Posterior cingulate gyrus (tissue), 11 donors: ENCODE data around the gene ASRGL1.
A peak's percentile ranks its signal among the peaks of the same experiment; 100 is the strongest.
"Not testable (repeated sequence)": the region's sequence is repeated elsewhere in the genome, so short reads cannot be mapped to it uniquely, and the experiment has no call there.

Source experiments
- DNase-seq, 10 donors: peaks; one replicate each; pipeline versions ENCODE4 v3.0.0 to v3.0.0-alpha.2; 2020 to 2021; ENCODE audit warnings: mixed read lengths in 3 of 10
- intact Hi-C: fragments of 100-400 bp; cut with DNase I; formaldehyde crosslinking; loops from one replicate; pipeline ENCODE4 v1.15.1; 2023

The ASRGL1 gene

GRCh38 chr11:62337303-62338181 lies at the start of gene ASRGL1:
TSS of gene ASRGL1 (plus strand) at chr11:62337448. CDS start at chr11:62337978, 530 bp downstream.
- peak; percentile 86 to 98 (median 90) for DNase-seq
- intact Hi-C loops, result no loop called here

DNA sequence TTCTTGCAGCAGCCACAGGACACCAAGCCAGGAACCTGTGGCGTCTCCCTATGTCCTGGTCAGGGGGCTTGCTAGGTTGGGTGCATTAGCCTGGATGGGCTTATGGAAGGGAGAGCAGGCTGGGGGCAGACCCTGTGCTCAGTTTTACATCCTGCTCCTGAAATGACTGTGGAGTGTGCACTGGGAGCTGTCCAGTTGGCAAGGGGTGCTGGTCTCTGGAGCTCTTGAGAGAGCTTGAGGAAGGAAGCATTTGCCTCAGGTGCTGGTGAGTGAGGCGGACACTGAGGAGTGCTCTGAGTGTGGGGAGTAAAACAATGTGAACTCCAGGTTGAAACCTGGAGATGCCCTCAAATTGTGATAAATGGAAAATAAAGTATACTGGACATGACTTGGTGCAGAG lies 41.7 kb upstream of the ASRGL1 start:
- intact Hi-C loops, result no loop called here
- DNase-seq, result no peak

GRCh38 chr11:62298975-62299374 lies 38.3 kb upstream of the ASRGL1 start, which contains the start of gene SCGB1D4:
TSS of gene SCGB1D4 (minus strand) at chr11:62299075. CDS start at chr11:62299010, 65 bp downstream.
- intact Hi-C loops, result no loop called here

DNA sequence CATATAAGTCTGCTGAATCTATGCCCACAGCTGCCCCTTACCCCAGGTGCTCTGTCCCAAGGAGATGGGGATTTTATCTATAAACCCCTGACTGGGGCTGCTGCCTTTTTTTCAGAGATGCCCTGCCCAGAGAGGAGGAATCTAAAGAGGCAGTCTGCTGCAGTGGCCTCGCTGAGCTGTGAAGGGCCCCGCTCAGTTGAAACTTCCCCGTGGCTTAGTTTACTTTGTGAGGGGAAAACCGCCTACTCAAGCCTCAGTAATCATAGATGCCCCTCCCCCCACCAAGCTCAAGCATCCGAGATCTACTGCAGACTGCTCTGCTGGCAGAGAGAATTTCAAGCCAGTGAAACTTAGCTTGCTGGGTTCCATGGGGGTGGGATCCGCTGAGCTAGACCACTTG lies 31.0 kb upstream of the ASRGL1 start:
- no peak for DNase-seq
- intact Hi-C loops, result no loop called here

More at GRCh38 chr11:62298975-62299374, 38.3 kb upstream of the ASRGL1 start, which contains the start of gene SCGB1D4:
- DNase-seq, result no peak

DNA sequence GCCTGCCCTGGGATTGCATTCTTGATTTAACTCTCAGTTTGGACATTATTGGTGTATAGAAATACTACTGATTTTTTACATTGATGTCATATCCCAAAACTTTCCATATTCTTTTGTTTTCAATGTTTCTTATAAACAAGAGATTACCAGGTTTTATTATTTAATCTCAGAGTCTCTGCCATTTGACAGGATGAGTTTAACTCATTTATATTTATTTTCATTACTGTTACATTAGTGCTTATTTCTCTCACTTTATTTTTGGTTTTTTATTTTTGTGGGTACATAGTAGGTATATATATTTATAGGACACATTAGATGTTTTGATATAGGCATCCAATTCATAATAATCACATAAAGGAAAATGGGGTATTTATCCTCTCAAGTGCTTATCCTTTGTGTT lies 29.3 kb upstream of the ASRGL1 start:
- no peak for DNase-seq
- intact Hi-C loops, result no loop called here

DNA sequence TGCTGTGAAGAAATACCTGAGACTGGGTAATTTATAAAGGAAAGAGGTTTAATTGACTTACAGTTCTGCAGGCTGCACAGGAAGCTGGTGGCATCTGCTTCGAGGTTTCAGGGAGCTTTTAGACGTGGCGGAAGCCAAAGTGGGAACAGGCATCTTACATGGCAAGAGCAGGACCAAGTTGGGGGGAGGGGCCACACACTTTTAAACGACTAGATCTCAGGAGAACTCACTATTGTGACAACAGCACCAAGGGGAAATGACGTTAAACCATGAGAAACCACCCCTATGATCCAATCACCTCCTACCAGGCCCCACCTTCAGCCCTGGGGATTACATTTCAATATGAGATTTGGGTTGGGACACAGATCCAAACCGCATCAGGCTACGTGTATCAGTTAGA lies 27.3 kb upstream of the ASRGL1 start:
- DNase-seq, result no peak
- intact Hi-C loops, result no loop called here

DNA sequence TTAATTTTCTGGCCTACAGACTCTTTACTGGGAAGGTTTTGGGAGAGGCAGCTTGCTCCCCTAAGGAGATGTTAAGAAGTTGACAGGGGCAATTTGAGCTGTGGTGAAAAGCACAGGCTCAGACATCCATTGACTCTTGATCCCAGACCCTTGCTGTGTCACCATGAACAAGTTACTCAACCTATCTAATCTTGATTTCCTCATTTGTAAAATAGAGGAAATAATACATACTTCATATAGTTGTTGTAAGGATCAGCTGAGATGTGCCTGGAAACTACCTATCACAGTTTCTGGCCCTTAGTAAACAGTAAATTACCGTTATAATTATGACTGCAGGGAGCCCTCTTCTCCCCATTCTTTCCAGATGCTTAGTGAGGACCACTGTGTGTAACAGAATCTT lies 21.8 kb upstream of the ASRGL1 start:
- intact Hi-C loops, result no loop called here
- no peak for DNase-seq

- DNase-seq, result no peak
- intact Hi-C loops, result no loop called here
Measured at GRCh38 chr11:62322524-62322923, 14.7 kb upstream of the ASRGL1 start.

DNA sequence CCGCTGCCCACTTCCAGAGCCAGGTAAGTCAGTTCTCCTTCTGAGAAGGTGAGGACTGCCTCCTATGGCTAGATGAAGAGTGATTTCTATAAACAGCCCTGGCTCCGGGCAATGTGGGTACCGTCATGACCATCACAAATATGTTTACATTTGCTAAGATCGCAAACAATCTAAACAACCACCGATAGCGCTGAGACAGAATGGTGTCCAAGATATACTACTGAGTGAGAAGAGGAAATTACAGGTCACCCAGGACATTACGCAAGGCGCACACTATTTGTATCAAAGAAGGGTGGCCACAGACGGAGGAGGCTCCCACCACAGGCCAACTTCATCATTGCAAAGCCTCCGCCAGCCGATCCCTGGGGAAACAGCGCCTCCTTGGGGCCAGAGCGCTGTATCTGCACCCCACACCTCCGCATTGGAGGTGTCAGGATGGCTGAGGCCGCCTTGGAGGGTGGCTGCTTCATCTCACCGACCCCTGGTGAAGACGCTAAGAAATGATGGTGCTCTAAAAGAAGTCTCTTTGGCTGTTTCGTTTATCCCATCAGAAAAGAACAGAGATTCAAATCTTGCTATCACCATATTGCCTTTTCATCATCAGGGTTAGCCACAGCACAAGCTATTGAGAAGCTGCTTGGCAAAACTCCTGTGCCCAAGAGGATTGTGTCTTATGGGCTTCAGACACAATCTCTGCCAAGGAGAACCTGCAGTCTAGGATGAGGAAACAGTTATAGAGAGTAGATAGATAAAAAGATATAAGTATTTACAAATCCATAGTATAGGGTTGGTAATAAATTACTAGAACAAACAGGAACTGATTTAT lies 12.3 kb upstream of the ASRGL1 start:
- intact Hi-C loops, result no loop called here
- DNase-seq, result peak in 4 of 10 donors; percentile 27 to 90 (median 33)

DNA sequence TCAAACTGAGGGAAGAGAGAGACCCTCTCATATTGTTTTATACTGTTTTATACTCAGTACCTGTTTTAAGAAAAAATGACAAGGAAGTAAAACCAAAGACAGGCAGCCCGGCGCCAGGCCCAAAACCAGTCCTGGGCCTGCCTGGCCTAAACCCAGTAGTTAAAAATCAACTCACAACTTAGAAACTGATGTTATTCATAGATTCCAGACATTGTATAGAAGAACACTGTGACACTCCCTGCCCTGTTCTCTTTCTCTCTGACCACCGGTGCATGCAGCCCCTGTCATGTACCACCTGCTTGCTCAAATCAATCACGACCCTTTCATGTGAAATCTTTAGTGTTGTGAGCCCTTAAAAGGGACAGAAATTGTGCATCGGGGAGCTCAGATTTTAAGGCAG lies 11.5 kb upstream of the ASRGL1 start:
- DNase-seq, intact Hi-C loops: not testable (repeated sequence)

DNA sequence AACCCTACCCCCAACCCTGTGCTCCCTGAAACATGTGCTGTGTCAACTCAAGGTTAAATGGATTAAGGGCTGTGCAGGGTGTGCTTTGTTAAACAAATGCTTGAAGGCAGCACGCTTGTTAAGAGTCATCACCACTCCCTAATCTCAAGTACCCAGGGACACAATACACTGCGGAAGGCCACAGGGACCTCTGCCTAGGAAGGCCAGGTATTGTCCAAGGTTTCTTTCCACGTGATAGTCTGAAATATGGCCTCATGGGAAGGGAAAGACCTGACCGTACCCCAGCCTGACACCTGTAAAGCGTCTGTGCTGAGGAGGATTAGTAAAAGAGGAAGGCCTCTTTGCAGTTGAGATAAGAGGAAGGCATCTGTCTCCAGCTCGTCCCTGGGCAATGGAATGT lies 10.5 kb upstream of the ASRGL1 start:
- intact Hi-C loops, DNase-seq: not testable (repeated sequence)

GRCh38 chr11:62327541-62327940 lies 9.7 kb upstream of the ASRGL1 start:
- DNase-seq, intact Hi-C loops: not testable (repeated sequence)

GRCh38 chr11:62331264-62331663 lies 6.0 kb upstream of the ASRGL1 start:
- DNase-seq, intact Hi-C loops: not testable (repeated sequence)

GRCh38 chr11:62333768-62334167 lies 3.5 kb upstream of the ASRGL1 start:
- intact Hi-C loops, result no loop called here
- no peak for DNase-seq

GRCh38 chr11:62336949-62337302 lies 322 bp upstream of the ASRGL1 start:
- intact Hi-C loops, result not testable (repeated sequence)

DNA sequence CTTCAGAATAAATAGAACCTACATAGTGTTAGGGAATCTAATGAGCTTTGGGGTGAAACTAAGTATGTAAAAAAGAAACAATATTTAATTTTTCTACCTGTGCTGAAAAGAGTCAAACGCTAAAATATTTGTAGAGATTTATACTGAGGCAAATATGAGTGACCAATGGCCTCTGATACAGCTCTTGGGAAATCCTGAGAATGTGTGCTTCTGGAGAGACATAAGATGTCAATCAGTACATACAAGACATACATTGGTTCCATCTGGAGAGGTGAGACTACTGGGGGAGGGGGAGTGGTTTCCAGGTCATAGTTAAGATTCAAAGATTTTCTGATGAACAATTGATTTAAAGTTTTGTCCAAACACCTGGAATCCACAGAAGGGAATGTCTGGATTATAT lies 970 bp downstream of the ASRGL1 start:
- no peak for DNase-seq
- intact Hi-C loops, result no loop called here

More at GRCh38 chr11:62336949-62337302, 322 bp upstream of the ASRGL1 start:
- DNase-seq, result peak in 2 of 10 donors; percentile 2 to 64

GRCh38 chr11:62340269-62340901 lies 3.1 kb downstream of the ASRGL1 start:
- intact Hi-C loops, result loop anchor here (1.0 kb wide), 1 partner anchor 38 kb away; no protein-coding TSS in a partner anchor
- peak; percentile 56 to 95 (median 78) for DNase-seq

GRCh38 chr11:62341588-62341987 lies 4.3 kb downstream of the ASRGL1 start:
- intact Hi-C loops, result no loop called here
- no peak for DNase-seq

- DNase-seq, intact Hi-C loops: not testable (repeated sequence)
Measured at GRCh38 chr11:62343646-62344190, 6.5 kb downstream of the ASRGL1 start.

GRCh38 chr11:62344210-62344609 lies 7.0 kb downstream of the ASRGL1 start:
- intact Hi-C loops, result no loop called here
- DNase-seq, result no peak
